Glutamatergic neuron (in vitro differentiated cells): Measurements from ENCODE around the gene CSK. TPM values are rescaled to one million over a fixed set of nuclear protein-coding genes. Genes with fewer than 3 reads are reported as not detected.
"Not testable (repeated sequence)": the region's sequence is repeated elsewhere in the genome, so short reads cannot be mapped to it uniquely, and the experiment has no call there.

Experiments used
- DNase-seq: peaks from one replicate; pipeline ENCODE4 v3.0.0; 2022
- H3K27ac Mint-ChIP-seq: one replicate; pipeline ENCODE4 v1.8.0; 2020; ENCODE audit warnings: mild to moderate bottlenecking, mixed read lengths, inconsistent platforms; ENCODE audit not compliant: unreplicated experiment
- H3K27me3 Mint-ChIP-seq: one replicate; pipeline ENCODE4 v1.8.0; 2020; ENCODE audit warnings: mild to moderate bottlenecking, moderate library complexity, mixed read lengths, inconsistent platforms; ENCODE audit not compliant: unreplicated experiment
- H3K36me3 Mint-ChIP-seq: one replicate; pipeline ENCODE4 v1.8.0; 2020; ENCODE audit warnings: mild to moderate bottlenecking, mixed read lengths, inconsistent platforms; ENCODE audit not compliant: unreplicated experiment
- H3K4me1 Mint-ChIP-seq: one replicate; pipeline ENCODE4 v1.8.0; 2020; ENCODE audit warnings: mild to moderate bottlenecking, low read depth, mixed read lengths, inconsistent platforms; ENCODE audit not compliant: unreplicated experiment
- H3K4me3 Mint-ChIP-seq: one replicate; pipeline ENCODE4 v1.8.0; 2020; ENCODE audit warnings: mild to moderate bottlenecking, mixed read lengths, inconsistent platforms; ENCODE audit not compliant: unreplicated experiment
- H3K9me3 Mint-ChIP-seq: one replicate; pipeline ENCODE4 v1.8.0; 2020; ENCODE audit warnings: mild to moderate bottlenecking, moderate library complexity, mixed read lengths, inconsistent platforms; ENCODE audit not compliant: unreplicated experiment
- total RNA-seq: library from RNA; stranded (reverse); fragmentation: NEBNext Ultra II Directional; extraction: Animal tissue kit (Norgen Biotek cat#: 25700); gene quantifications from one replicate; pipeline ENCODE4 v1.2.1, GENCODE V29; 2021; ENCODE audit not compliant: unreplicated experiment
- TF ChIP-seq, protein P1 (sequence below): fragments of 200-600 bp; sonication (generic); IDR thresholded peaks from one replicate; pipeline ENCODE4 v1.5.0; 2021; ENCODE audit not compliant: partially characterized antibody, unreplicated experiment

CSK gene
- total RNA-seq, 1 donor from 2014 or later = 72.6 TPM

DNA sequence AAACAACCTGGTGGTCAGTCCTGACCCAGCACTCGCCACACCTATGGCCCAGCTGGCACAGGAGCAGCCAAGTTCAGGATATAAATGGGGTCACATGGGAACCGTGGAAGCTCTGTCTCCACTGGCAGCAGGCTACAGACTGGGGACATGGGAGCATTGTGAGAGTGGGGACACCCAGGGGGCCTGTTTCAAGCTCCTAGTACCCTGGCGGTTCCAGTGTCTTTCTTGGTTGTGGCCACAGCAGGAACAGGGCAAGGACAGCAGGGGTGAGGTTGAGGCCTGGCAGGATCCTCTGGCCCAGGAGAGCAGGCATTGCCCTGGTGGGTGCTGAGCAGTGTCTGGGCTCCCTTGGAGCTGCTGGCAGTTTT, 1.9 kb downstream of the CSK start:
- TF ChIP-seq, protein P1, sequence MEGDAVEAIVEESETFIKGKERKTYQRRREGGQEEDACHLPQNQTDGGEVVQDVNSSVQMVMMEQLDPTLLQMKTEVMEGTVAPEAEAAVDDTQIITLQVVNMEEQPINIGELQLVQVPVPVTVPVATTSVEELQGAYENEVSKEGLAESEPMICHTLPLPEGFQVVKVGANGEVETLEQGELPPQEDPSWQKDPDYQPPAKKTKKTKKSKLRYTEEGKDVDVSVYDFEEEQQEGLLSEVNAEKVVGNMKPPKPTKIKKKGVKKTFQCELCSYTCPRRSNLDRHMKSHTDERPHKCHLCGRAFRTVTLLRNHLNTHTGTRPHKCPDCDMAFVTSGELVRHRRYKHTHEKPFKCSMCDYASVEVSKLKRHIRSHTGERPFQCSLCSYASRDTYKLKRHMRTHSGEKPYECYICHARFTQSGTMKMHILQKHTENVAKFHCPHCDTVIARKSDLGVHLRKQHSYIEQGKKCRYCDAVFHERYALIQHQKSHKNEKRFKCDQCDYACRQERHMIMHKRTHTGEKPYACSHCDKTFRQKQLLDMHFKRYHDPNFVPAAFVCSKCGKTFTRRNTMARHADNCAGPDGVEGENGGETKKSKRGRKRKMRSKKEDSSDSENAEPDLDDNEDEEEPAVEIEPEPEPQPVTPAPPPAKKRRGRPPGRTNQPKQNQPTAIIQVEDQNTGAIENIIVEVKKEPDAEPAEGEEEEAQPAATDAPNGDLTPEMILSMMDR = no peak
- Mint-ChIP-seq H3K9me3 (no peaks in the 10 kb centered on the region), H3K4me1 (peaks cover 22% of the 10 kb centered on the region), H3K36me3 (no peaks in the 10 kb centered on the region), H3K27me3 (peaks cover 6% of the 10 kb centered on the region), H3K27ac (no peak overlapping the region), H3K4me3 (peak overlapping the region; percentile 89)
- DNase-seq = no peak

DNA sequence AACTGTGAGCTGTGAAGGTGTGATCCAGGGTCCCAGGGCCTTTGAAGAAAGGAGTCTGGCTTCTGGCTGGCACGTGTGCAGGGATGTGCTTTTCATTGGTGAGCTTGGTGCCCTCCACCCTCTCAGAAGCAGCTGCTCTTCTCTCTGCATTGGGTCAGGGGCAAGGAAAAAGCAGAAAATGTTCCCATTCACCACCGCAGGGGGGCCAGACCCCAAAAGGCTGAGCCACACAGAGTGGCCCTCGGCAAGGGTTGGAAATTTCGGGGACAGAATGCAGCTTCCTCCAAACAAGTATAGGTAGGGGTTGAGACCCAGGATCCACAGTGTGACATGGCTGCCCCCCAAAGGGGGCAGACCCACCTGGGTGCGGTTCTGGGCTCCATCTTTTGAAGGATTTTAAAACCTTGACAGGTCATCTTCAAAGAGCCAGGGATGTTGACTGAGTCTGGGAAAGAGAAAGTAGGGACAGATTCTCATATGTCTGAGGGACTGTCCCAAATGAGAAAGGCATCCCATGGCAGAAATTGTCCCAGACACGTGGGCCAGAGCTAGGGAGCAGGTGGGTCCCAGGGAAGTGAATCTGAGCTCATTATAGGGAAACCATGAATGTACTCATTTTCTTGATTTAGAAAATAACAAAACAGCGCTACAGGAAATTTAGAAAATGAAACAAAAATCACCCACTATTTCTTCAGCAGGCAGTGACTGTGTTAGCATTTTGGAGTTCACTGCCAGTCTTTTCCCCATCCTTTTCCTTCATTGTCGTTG, 2.7 kb downstream of the CSK start:
- H3K27ac Mint-ChIP-seq = no peak overlapping the region
- H3K27me3 Mint-ChIP-seq = peaks cover 6% of the 10 kb centered on the region
- TF ChIP-seq, protein P1 = no peak
- H3K4me1 Mint-ChIP-seq = peaks cover 29% of the 10 kb centered on the region
- peak overlapping the region; percentile 56 for H3K4me3 Mint-ChIP-seq
- no peak for DNase-seq
- no peaks in the 10 kb centered on the region for H3K36me3 Mint-ChIP-seq
- H3K9me3 Mint-ChIP-seq = no peaks in the 10 kb centered on the region

DNA sequence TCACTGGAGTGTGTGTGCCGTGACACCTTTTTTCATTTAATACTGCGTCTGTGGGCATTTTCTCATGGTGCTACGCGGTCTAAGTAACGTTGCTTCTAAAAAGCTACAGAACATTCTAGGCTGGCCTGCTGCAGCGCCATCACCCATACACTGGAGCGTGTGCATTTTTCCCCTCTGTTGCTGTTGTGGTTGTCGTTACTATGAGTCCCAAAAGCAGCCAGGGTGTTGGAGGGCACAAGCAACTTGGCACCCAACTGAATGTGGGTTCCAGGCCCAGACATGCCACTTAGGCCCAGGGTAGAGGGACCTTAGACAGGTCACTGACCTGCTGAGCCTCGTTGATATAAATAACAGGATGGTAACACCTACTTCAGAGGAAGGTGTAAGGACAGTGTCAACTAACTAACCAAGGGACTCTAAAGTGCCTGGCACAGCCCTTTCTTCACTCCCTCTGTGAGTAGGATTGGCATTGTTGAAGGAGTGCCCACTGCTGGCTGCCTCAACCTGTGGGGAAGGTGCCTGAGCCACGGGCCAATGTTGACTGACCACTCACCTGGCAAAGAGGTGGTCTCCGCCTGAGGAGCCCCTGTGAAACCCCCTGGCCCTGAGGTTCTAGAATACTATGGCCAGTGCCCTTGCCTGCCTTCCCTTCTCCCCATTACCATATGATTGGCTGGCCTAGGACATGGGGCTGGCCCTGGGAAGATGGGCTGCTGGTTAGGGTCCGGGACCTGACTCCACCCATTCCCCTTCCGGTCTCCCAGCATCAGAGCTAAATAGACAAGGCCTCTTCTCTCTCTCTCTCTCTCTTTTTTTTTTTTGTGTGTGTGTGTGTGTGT, 3.5 kb downstream of the CSK start:
- H3K27me3 Mint-ChIP-seq = peaks cover 6% of the 10 kb centered on the region
- H3K36me3 Mint-ChIP-seq = no peaks in the 10 kb centered on the region
- TF ChIP-seq, protein P1 = no peak
- H3K4me1 Mint-ChIP-seq = peaks cover 32% of the 10 kb centered on the region
- DNase-seq = no peak
- peak overlapping the region; percentile 56 for H3K4me3 Mint-ChIP-seq
- no peaks in the 10 kb centered on the region for H3K9me3 Mint-ChIP-seq
- H3K27ac Mint-ChIP-seq = no peak overlapping the region

DNA sequence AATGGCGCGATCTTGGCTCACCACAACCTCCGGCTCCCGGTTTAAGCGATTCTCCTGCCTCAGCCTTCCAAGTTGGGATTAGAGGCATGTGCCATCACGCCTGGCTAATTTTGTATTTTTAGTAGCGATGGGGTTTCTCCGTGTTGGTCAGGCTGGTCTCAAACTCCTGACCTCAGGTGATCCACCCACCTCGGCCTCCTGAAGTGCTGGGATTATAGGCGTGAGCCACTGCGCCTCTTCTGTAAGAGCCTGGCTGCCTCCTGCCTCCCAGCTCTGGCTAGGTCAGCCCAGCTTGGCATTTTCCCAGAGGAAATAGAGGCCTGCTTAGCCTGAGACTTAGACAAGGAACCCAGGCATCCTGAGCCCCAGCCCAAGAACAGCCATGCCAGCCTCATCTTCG, 4.2 kb downstream of the CSK start:
- H3K4me3 Mint-ChIP-seq, H3K27me3 Mint-ChIP-seq, H3K27ac Mint-ChIP-seq, H3K36me3 Mint-ChIP-seq, DNase-seq, H3K9me3 Mint-ChIP-seq: not testable (repeated sequence)
- H3K4me1 Mint-ChIP-seq = peaks cover 32% of the 10 kb centered on the region

DNA sequence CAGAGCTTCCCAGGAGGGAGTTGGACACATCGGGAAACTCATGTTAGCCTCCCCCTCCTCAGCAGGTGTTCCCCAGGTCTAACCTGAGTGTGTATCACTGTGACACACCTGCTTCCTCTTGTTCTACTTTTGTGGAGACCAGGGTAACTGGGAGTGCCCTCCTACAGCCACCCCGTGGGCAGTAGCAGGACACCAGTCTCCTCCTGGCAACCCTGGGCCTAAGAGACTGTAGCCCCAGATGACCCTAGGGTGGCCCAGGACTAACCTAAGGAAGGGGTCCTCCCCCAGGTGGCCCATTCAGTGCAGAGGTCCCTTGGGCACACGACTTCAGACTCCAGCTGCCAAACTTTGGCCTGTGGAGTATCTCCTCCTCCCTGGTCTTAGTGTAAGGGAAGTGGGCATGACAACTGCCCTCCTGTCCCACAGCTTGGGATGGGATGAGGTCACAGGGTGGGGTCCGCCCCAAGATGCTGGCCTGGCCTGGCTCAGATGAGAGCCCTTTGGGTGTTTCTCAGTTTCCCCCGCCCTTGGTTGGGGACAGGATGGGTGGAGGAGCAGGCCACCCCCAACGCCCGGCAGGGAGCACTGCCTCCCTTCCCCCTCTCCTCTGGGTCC, 4.8 kb downstream of the CSK start:
- Mint-ChIP-seq H3K27me3 (peaks cover 6% of the 10 kb centered on the region), H3K9me3 (no peaks in the 10 kb centered on the region), H3K27ac (peak overlapping the region; percentile 12), H3K4me3 (no peak overlapping the region), H3K36me3 (no peaks in the 10 kb centered on the region), H3K4me1 (peaks cover 34% of the 10 kb centered on the region)
- TF ChIP-seq, protein P1 = no peak
- DNase-seq = no peak
